Measurements from ENCODE around the gene DIAPH3.

Gene DIAPH3

GRCh38 chr13:60000081-60000480 is 163.6 kb downstream of the DIAPH3 start:
- no peak for TF ChIP-seq CTCF (IDR thresholded peaks at IDR 0.05; ENCODE audit: insufficient read depth, low read depth, low read length, missing control alignments)

GRCh38 chr13:59997976-59998375 is 165.8 kb downstream of the DIAPH3 start:
- DNase-seq (ENCODE audit: low read depth): no peak

More at GRCh38 chr13:60000081-60000480, 163.6 kb downstream of the DIAPH3 start:
- H3K4me3 ChIP-seq (ENCODE audit: low read depth, low read length): no peak overlapping the region
- DNase-seq (ENCODE audit: low read depth): no peak

GRCh38 chr13:59996461-59996980 is 167.2 kb downstream of the DIAPH3 start:
- no peak overlapping the region for H3K4me3 ChIP-seq (ENCODE audit: low read depth, low read length)
- no peak for DNase-seq (ENCODE audit: low read depth)
- TF ChIP-seq CTCF (IDR thresholded peaks at IDR 0.05; ENCODE audit: insufficient read depth, low read depth, low read length, missing control alignments): no peak

More at GRCh38 chr13:59997976-59998375, 165.8 kb downstream of the DIAPH3 start:
- no peak for TF ChIP-seq CTCF (IDR thresholded peaks at IDR 0.05; ENCODE audit: insufficient read depth, low read depth, low read length, missing control alignments)
- no peak overlapping the region for H3K4me3 ChIP-seq (ENCODE audit: low read depth, low read length)

GRCh38 chr13:59991395-59991794 is 172.3 kb downstream of the DIAPH3 start:
- no peak overlapping the region for H3K4me3 ChIP-seq (ENCODE audit: low read depth, low read length)
- no peak for DNase-seq (ENCODE audit: low read depth)
- no peak for TF ChIP-seq CTCF (IDR thresholded peaks at IDR 0.05; ENCODE audit: insufficient read depth, low read depth, low read length, missing control alignments)

- no peak for DNase-seq (ENCODE audit: low read depth)
- TF ChIP-seq CTCF (IDR thresholded peaks at IDR 0.05; ENCODE audit: insufficient read depth, low read depth, low read length, missing control alignments): no peak
- no peak overlapping the region for H3K4me3 ChIP-seq (ENCODE audit: low read depth, low read length)
Measured at GRCh38 chr13:59982631-59983382, 180.9 kb downstream of the DIAPH3 start.

- H3K4me3 ChIP-seq (ENCODE audit: low read depth, low read length): no peak overlapping the region
- no peak for DNase-seq (ENCODE audit: low read depth)
- TF ChIP-seq CTCF (IDR thresholded peaks at IDR 0.05; ENCODE audit: insufficient read depth, low read depth, low read length, missing control alignments): no peak
Measured at GRCh38 chr13:59979589-59979988, 184.1 kb downstream of the DIAPH3 start.
